Heart right ventricle (tissue), 16 donors: ENCODE data around the gene FOXP4. TPM values are rescaled to one million over a fixed set of nuclear protein-coding genes. Genes with fewer than 3 reads are reported as not detected.

Experiments used
- ATAC-seq, 8 donors: fragments of 200-7000 bp; cut with Tn5 transposase; one replicate each; pipeline ENCODE4 v1.9.1; 2020; ENCODE audit warnings: mild to moderate bottlenecking in 8 of 8, moderate library complexity in 8 of 8, moderate number of reproducible peaks in 1 of 8
- DNase-seq, 2 donors: peaks; one replicate each; pipeline ENCODE4 v3.0.0-alpha.2; 2020
- H3K27ac ChIP-seq, 10 donors: fragments of 200-600 bp; sonication (generic) in 2 of 10; one replicate each; pipeline versions ENCODE4 v1.5.0 to v1.8.0; 2020 to 2022; ENCODE audit warnings: mild to moderate bottlenecking in 3 of 10
- H3K27me3 ChIP-seq, 7 donors: fragments of 200-600 bp; one replicate each; pipeline ENCODE4 v1.8.0; 2021 to 2022; ENCODE audit warnings: mild to moderate bottlenecking in 2 of 7
- H3K36me3 ChIP-seq, 9 donors: fragments of 200-600 bp; sonication (generic) in 1 of 9; one replicate each; pipeline versions ENCODE4 v1.5.0 to v1.8.0; 2020 to 2022; ENCODE audit warnings: mild to moderate bottlenecking in 2 of 9
- H3K4me1 ChIP-seq, 9 donors: fragments of 200-600 bp; sonication (generic) in 1 of 9; one replicate each; pipeline versions ENCODE4 v1.5.0 to v1.8.0; 2020 to 2022; ENCODE audit warnings: mild to moderate bottlenecking in 4 of 9
- H3K4me3 ChIP-seq, 10 donors: fragments of 200-600 bp; sonication (generic) in 2 of 10; one replicate each; pipeline versions ENCODE4 v1.5.0 to v1.8.0; 2020 to 2022; ENCODE audit warnings: mild to moderate bottlenecking in 7 of 10, moderate library complexity in 2 of 10
- H3K9me3 ChIP-seq, 11 donors: fragments of 200-600 bp in 10 of 11; sonication (generic) in 2 of 11; one replicate each; pipeline versions ENCODE4 v1.5.0 to v1.8.0; 2013 to 2022; ENCODE audit warnings: mild to moderate bottlenecking in 2 of 11, control low read depth in 1 of 11, moderate library complexity in 1 of 11
- CTCF ChIP-seq, 9 donors: fragments of 200-600 bp; sonication (generic) in 2 of 9; IDR thresholded peaks; one replicate each; pipeline versions ENCODE4 v1.5.0 to v1.8.0; 2021 to 2022; ENCODE audit warnings: antibody characterized with exemption in 9 of 9, mild to moderate bottlenecking in 5 of 9, moderate library complexity in 1 of 9
- WGBS, 2 donors: extraction: QIAGEN DNeasy Blood & Tissue Kit; methylation state at CpG; one replicate each; pipeline ENCODE4 v1.1.7; 2013; ENCODE audit warnings: inconsistent platforms in 1 of 2; 5-methylcytosine and 5-hydroxymethylcytosine counted together
- intact Hi-C, 10 donors: fragments of 100-400 bp; cut with DNase I; formaldehyde crosslinking; loops; one replicate each; pipeline versions ENCODE4 v1.11.1 to v1.14.2; 2022
- polyA plus RNA-seq, 2 donors: library from polyadenylated mRNA; stranded (reverse); fragments of 200-250 nt; gene quantifications; one replicate each; pipeline ENCODE4 v1.2.3, GENCODE V29; 2013
- total RNA-seq, 10 donors: library from RNA; stranded (reverse); fragmentation: NEBNext Ultra II Directional in 3 of 10; extraction: Animal tissue kit (Norgen Biotek cat#: 25700) in 3 of 10; gene quantifications; one replicate each; pipeline versions ENCODE4 v1.2.1 to v1.2.4, GENCODE V29; 2021 to 2023
- donor health status: Arrhythmogenic right ventricular cardiomyopathy.
- donor health status: ischemic (EF 13 %, LVEDD 7.1; RV severe dilation, severe dysfunction).
- donor health status: healthy with polysubstance abuse.
- donor health status: DM: no; HTN: yes; CAD: no.
- donor health status: DM: no; HTN: no; CAD: no.
- donor health status: ischemic (EF 25% LVEDD 6.9; RV normal size, moderate dysfunction).
- donor health status: ischemic (EF 25% LVEDD 5.7; RV mildly dilated, moderate dysfunction).
- donor health status: healthy.
- donor health status: DM: yes; HTN: yes; CAD: no.
- donor health status: Ischemic cardiomyopathy.
- donor health status: ischemic (EF 35%, LVEDD 5.7; RV mildly dilated, moderate dysfunction).
- donor health status: nonischemic (EF 11% LVEDD 7.7; RV severe dilation, severe dysfunction).
- donor health status: DM: yes; HTN: yes; CAD: no.
- donor health status: PGD.
- donor health status: ischemic (EF 29% LVEDD 5.4; RV normal size, mild dysfunction).
- donor health status: nonischemic (EF 23%, LVEDD 6.1; RV moderate dilation, normal function).

The FOXP4 gene
- total and polyA plus RNA-seq, 12 donors, result 8.9 to 18.0 (median 13.6) TPM

DNA sequence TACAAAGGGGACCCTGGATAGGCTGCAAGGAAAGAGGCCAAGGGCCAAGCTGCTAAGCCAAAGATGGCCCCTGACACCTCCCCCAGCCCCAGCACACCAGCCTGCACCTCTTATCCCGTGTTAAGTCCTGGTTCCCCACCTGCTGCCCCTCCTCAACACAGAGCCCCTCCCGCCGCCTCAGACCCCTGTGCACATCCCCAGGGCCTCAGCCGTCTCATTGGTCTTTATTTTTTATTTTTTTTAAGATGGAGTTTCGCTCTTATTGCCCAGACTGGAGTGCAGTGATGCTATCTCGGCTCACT lies 55.0 kb downstream of the FOXP4 start:
- TF ChIP-seq CTCF (IDR thresholded peaks at IDR 0.05), result no peak
- WGBS, 2 donors, result 93% methylated on average over 6 of the region's 6 CpGs
- DNase-seq (no peak), ATAC-seq (no peak)
- H3K27me3 ChIP-seq, result no peaks in the 10 kb centered on the region
- H3K4me1 ChIP-seq, result peaks cover 0 to 17% (median 8%) of the 10 kb centered on the region in 9 donors
- no peak overlapping the region for H3K4me3 ChIP-seq
- intact Hi-C loops, result loop anchor here in 6 of 10 donors (5.0 to 10.0 kb wide), 2 partner anchors 174 to 176 kb away; partner anchors contain the start of gene FRS3 (in 6 of the 6)
- no peak overlapping the region for H3K27ac ChIP-seq
- H3K36me3 ChIP-seq, result peaks cover 0 to 32% (median 0%) of the 10 kb centered on the region in 9 donors
- no peaks in the 10 kb centered on the region for H3K9me3 ChIP-seq

- Histone ChIP-seq H3K27ac (peak overlapping the region in 1 of 10 donors; percentile 49), H3K4me3 (no peak overlapping the region), H3K27me3 (no peaks in the 10 kb centered on the region), H3K4me1 (peaks cover 0 to 17% (median 8%) of the 10 kb centered on the region in 9 donors), H3K9me3 (no peaks in the 10 kb centered on the region), H3K36me3 (peaks cover 0 to 21% (median 0%) of the 10 kb centered on the region in 9 donors)
- ATAC-seq (no peak), DNase-seq (no peak)
- WGBS, 2 donors, result 76 to 77% methylated on average over 4 of the region's 4 CpGs
- no peak for TF ChIP-seq CTCF (IDR thresholded peaks at IDR 0.05)
- intact Hi-C loops, result loop anchor here in 8 of 10 donors (1.0 to 10.0 kb wide), 5 partner anchors 80 to 175 kb away; partner anchors contain the start of gene FRS3 (in 6 of the 8)
Observed at GRCh38 chr6:41602422-41602743, 56.2 kb downstream of the FOXP4 start.

- intact Hi-C loops, result loop anchor here (1.0 to 10.0 kb wide), 6 partner anchors 79 to 174 kb away; partner anchors contain the start of gene FRS3 (in 6 of the 10)
- peak; percentile 84 to 98 (median 90) for TF ChIP-seq CTCF (IDR thresholded peaks at IDR 0.05)
- peak overlapping the region in 7 of 10 donors; percentile 5 to 30 (median 24) for H3K4me3 ChIP-seq
- no peaks in the 10 kb centered on the region for H3K9me3 ChIP-seq
- H3K36me3 ChIP-seq, result peaks cover 0 to 21% (median 0%) of the 10 kb centered on the region in 9 donors
- peak; percentile 70 to 88 for DNase-seq
- H3K27me3 ChIP-seq, result no peaks in the 10 kb centered on the region
- 7% methylated on average over 20 of the region's 20 CpGs for WGBS, 2 donors
- peak overlapping the region in 5 of 10 donors; percentile 20 to 49 (median 36) for H3K27ac ChIP-seq
- H3K4me1 ChIP-seq, result peaks cover 0 to 17% (median 8%) of the 10 kb centered on the region in 9 donors
- peak; percentile 73 to 93 (median 84) for ATAC-seq
Observed at GRCh38 chr6:41602864-41603608, 56.9 kb downstream of the FOXP4 start.

DNA sequence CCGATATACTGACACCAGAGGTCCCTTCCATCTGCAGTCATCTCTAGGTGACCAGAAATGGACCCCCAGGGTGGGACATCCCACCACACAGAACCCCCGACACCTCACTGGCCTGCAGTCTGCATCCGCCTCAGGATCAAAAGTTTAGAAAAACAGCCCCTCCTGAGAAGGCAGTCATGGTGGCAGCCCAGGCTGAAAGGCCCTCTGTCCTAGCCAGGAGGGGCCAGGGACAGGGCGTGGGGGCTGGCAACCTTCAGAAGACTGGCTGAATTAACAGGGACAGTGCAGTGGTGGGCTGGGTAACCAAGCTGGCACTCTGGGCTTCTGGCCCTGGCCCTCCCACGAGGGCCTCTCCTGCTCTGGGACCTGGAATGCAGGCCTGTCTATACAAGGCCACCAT lies 57.8 kb downstream of the FOXP4 start:
- Histone ChIP-seq H3K36me3 (peaks cover 0 to 12% (median 0%) of the 10 kb centered on the region in 9 donors), H3K27me3 (no peaks in the 10 kb centered on the region), H3K4me1 (peaks cover 0 to 17% (median 8%) of the 10 kb centered on the region in 9 donors), H3K4me3 (no peak overlapping the region), H3K27ac (no peak overlapping the region), H3K9me3 (no peaks in the 10 kb centered on the region)
- intact Hi-C loops, result loop anchor here in 6 of 10 donors (5.0 to 10.0 kb wide), 2 partner anchors 171 to 173 kb away; partner anchors contain the start of gene FRS3 (in 6 of the 6)
- no peak for DNase-seq
- no peak for ATAC-seq
- 85 to 86% methylated on average over 5 of the region's 5 CpGs for WGBS, 2 donors
- no peak for TF ChIP-seq CTCF (IDR thresholded peaks at IDR 0.05)
